Endothelial cell of umbilical vein (primary cell): ENCODE results near the gene KCNIP3. TPM values are rescaled to one million over a fixed set of nuclear protein-coding genes. Genes with fewer than 3 reads are reported as not detected.

ENCODE experiments used
- BruUV-seq: library from RNA; stranded (reverse); fragments of 400-500 nt; replicated peaks from 2 replicates; lab custom pipeline; 2021; lab: Mats Ljungman, UMichigan
- CTCF ChIA-PET: fragments of 300-600, 350-600 bp; sonication (Branson Sonifier 250); formaldehyde crosslinking; loops from one replicate; lab custom pipeline; 2021; ENCODE audit warnings: antibody characterized with exemption, inconsistent platforms; lab: Charles Lee
- POLR2A ChIA-PET: fragments of 300-600, 350-600 bp; sonication (Branson Sonifier 250); formaldehyde crosslinking; loops from one replicate; lab custom pipeline; 2021; ENCODE audit warnings: antibody characterized with exemption, inconsistent platforms; lab: Charles Lee
- DNase-seq: peaks from one replicate; pipeline ENCODE4 v3.0.0-alpha.2; 2011; ENCODE audit warnings: low read depth, low spot score
- FAIRE-seq: peaks from 2 replicates; lab custom pipeline; 2011; peaks lifted over from hg19 to GRCh38; lab: Jason Lieb, UNC
- H2AFZ ChIP-seq: 2 replicates; pipeline ENCODE4 v1.6.0; 2012; ENCODE audit warnings: low read depth, low read length, control low read depth, inconsistent platforms
- H3K27ac ChIP-seq: 2 replicates; pipeline ENCODE4 v1.5.1; 2011; ENCODE audit warnings: low read depth, mild to moderate bottlenecking, control low read depth, low read length, moderate library complexity; ENCODE audit not compliant: insufficient read depth
- H3K27me3 ChIP-seq, 2 experiments: 2 replicates each; pipeline versions ENCODE4 v1.6.0 to v1.6.1; 2011; ENCODE audit warnings: low read length in 2 of 2, mixed read lengths in 1 of 2; ENCODE audit not compliant: control insufficient read depth in 2 of 2, insufficient read depth in 2 of 2
- H3K36me3 ChIP-seq, 2 experiments: 2 replicates in 1 of 2; 3 replicates in 1 of 2; pipeline ENCODE4 v1.5.1; 2011; ENCODE audit warnings: low read length in 2 of 2, mild to moderate bottlenecking in 1 of 2, moderate library complexity in 1 of 2; ENCODE audit not compliant: control insufficient read depth in 2 of 2, insufficient read depth in 2 of 2; ENCODE audit errors: extremely low read depth in 1 of 2
- H3K4me1 ChIP-seq: 3 replicates; pipeline ENCODE4 v1.5.1; 2011; ENCODE audit warnings: mild to moderate bottlenecking, low read length; ENCODE audit not compliant: control insufficient read depth, insufficient read depth; ENCODE audit errors: extremely low read depth
- H3K4me2 ChIP-seq: 2 replicates; pipeline ENCODE4 v1.6.1; 2011; ENCODE audit warnings: low read length, control low read depth, mixed read lengths; ENCODE audit not compliant: insufficient read depth
- H3K4me3 ChIP-seq, 3 experiments: fragments of 200-600 bp in 1 of 3; sonication (generic), shearing (Covaris generic) in 1 of 3; replicated peaks in 1 of 3; 2 replicates each; pipeline ENCODE4 v1.5.1; 2011 to 2016; ENCODE audit warnings: control low read depth in 3 of 3, low read length in 3 of 3, mild to moderate bottlenecking in 2 of 3, inconsistent platforms in 1 of 3, low read depth in 1 of 3, moderate library complexity in 1 of 3; ENCODE audit not compliant: insufficient read depth in 1 of 3
- H3K79me2 ChIP-seq: 2 replicates; pipeline ENCODE4 v1.6.0; 2012; ENCODE audit warnings: low read length, inconsistent platforms; ENCODE audit not compliant: control insufficient read depth, insufficient read depth
- H3K9ac ChIP-seq: replicated peaks from 2 replicates; pipeline ENCODE3; 2011; ENCODE audit warnings: low read length, control low read depth; ENCODE audit not compliant: insufficient read depth; ENCODE audit errors: extremely low read depth
- H3K9me1 ChIP-seq: replicated peaks from 3 replicates; pipeline ENCODE4 v1.6.0; 2011; ENCODE audit warnings: mild to moderate bottlenecking, low read length; ENCODE audit not compliant: control insufficient read depth, insufficient read depth; ENCODE audit errors: extremely low read depth
- H3K9me3 ChIP-seq: replicated peaks from 2 replicates; pipeline ENCODE4 v1.5.1; 2012; ENCODE audit warnings: low read length, inconsistent platforms; ENCODE audit not compliant: control insufficient read depth, insufficient read depth
- H4K20me1 ChIP-seq: replicated peaks from 2 replicates; pipeline ENCODE3; 2011; ENCODE audit warnings: mild to moderate bottlenecking, low read length; ENCODE audit not compliant: control insufficient read depth, insufficient read depth; ENCODE audit errors: extremely low read depth
- CTCF ChIP-seq, 2 donors: IDR thresholded peaks; 1 replicate in 1 of 2; 2 replicates in 1 of 2; pipeline ENCODE4 v1.5.1; 2011; ENCODE audit warnings: low read length in 2 of 2, mild to moderate bottlenecking in 2 of 2, moderate library complexity in 2 of 2, control low read depth in 1 of 2, inconsistent platforms in 1 of 2, low read depth in 1 of 2; ENCODE audit not compliant: insufficient read depth in 1 of 2; ENCODE audit errors: extremely low read depth in 1 of 2
- EZH2 ChIP-seq: IDR thresholded peaks from 2 replicates; pipeline ENCODE4 v1.6.1; 2012; ENCODE audit warnings: borderline replicate concordance, low read depth, mild to moderate bottlenecking, moderate library complexity, low read length, inconsistent platforms; ENCODE audit not compliant: severe bottlenecking
- FOS ChIP-seq: IDR thresholded peaks from 2 replicates; pipeline ENCODE4 v1.6.1; 2011; ENCODE audit warnings: mild to moderate bottlenecking, low read length, moderate library complexity, borderline replicate concordance; ENCODE audit not compliant: insufficient read depth
- GATA2 ChIP-seq: IDR thresholded peaks from 2 replicates; pipeline ENCODE4 v1.7.0; 2011; ENCODE audit warnings: low read depth, mild to moderate bottlenecking, moderate library complexity, mixed read lengths, low read length; ENCODE audit not compliant: insufficient read length, insufficient read depth
- JUN ChIP-seq: IDR thresholded peaks from 2 replicates; pipeline ENCODE4 v1.6.1; 2011; ENCODE audit warnings: borderline replicate concordance, low read depth; ENCODE audit not compliant: insufficient read length, insufficient read depth
- MAX ChIP-seq: IDR thresholded peaks from 2 replicates; pipeline ENCODE4 v1.6.1; 2011; ENCODE audit not compliant: insufficient read depth, insufficient read length
- MYC ChIP-seq: IDR thresholded peaks from one replicate; pipeline ENCODE4 v1.6.1; 2011; ENCODE audit warnings: mild to moderate bottlenecking, low read depth, low read length
- POLR2A ChIP-seq: IDR thresholded peaks from 2 replicates; pipeline ENCODE4 v1.6.1; 2012; ENCODE audit warnings: low read depth, mild to moderate bottlenecking, control low read depth, low read length
- POLR2AphosphoS5 ChIP-seq: IDR thresholded peaks from 2 replicates; pipeline ENCODE4 v1.6.1; 2012; ENCODE audit warnings: low read depth, mild to moderate bottlenecking, control low read depth, low read length, moderate library complexity; ENCODE audit not compliant: insufficient read depth
- dilution Hi-C: fragments of 300-500 bp; cut with MboI; formaldehyde crosslinking; loops from one replicate; pipeline ENCODE4 v1.15.0; 2019; ENCODE audit warnings: low sequenced_read_pairs; ENCODE audit not compliant: extremely low pct_ligation_motif_present
- intact Hi-C: fragments of 100-400 bp; cut with micrococcal nuclease; formaldehyde crosslinking; loops from one replicate; pipeline ENCODE4 v1.10.0; 2022
- polyA plus RNA-seq, 4 experiments: library from polyadenylated mRNA; depleted of rRNA in 3 of 4; stranded (reverse) in 3 of 4; unstranded in 1 of 4; fragments of >200 nt; gene quantifications; 2 replicates each; pipeline versions ENCODE4 v1.2.1 to v1.2.3, GENCODE V29; 2011 to 2012; ENCODE audit warnings: missing spikeins in 1 of 4
- total RNA-seq: library from RNA; stranded (reverse); gene quantifications from 2 replicates; pipeline ENCODE4 v1.2.3, GENCODE V29; 2021

KCNIP3 gene
- total and polyA plus RNA-seq, 2 donors (not counting 3 experiments of a cell fraction or from before 2014, with no cell fraction given): 0.12 to 0.62 TPM

- FAIRE-seq: no peak
- H3K9me1 ChIP-seq: no peaks in the 10 kb centered on the region
- H2AFZ ChIP-seq: no peak overlapping the region
- no peaks in the 10 kb centered on the region for H4K20me1 ChIP-seq
- H3K9me3 ChIP-seq: no peaks in the 10 kb centered on the region
- H3K36me3 ChIP-seq: no peaks in the 10 kb centered on the region
- CTCF ChIA-PET: interaction anchor here (0.8 kb wide), 1 partner anchor 14 kb away, joined by 3 read pairs; no protein-coding TSS in a partner anchor
- no peak overlapping the region for H3K27ac ChIP-seq
- no peak for TF ChIP-seq EZH2
- TF ChIP-seq CTCF (IDR thresholded peaks at IDR 0.05; ENCODE audit: extremely low read depth in 1 of 2, insufficient read depth in 1 of 2, low read depth in 1 of 2, low read length in 2 of 2): no peak
- TF ChIP-seq FOS: no peak
- TF ChIP-seq POLR2AphosphoS5: no peak
- BruUV-seq: no TSS peak
- no peak overlapping the region for H3K4me3 ChIP-seq
- H3K4me2 ChIP-seq: no peak overlapping the region
- dilution Hi-C loops (no loop called here), intact Hi-C loops (no loop called here)
- H3K4me1 ChIP-seq: no peaks in the 10 kb centered on the region
- POLR2A ChIA-PET: no interaction called here
- no peak overlapping the region for H3K9ac ChIP-seq
- H3K27me3 ChIP-seq: no peaks in the 10 kb centered on the region
- H3K79me2 ChIP-seq: no peaks in the 10 kb centered on the region
- DNase-seq: no peak
Observed at GRCh38 chr2:95374921-95375471, 77.8 kb downstream of the KCNIP3 start.

GRCh38 chr2:95375532-95376150 lies 78.5 kb downstream of the KCNIP3 start:
- no peak for DNase-seq
- intact Hi-C loops: no loop called here
- H3K9me1 ChIP-seq: no peaks in the 10 kb centered on the region
- no peaks in the 10 kb centered on the region for H4K20me1 ChIP-seq
- no peaks in the 10 kb centered on the region for H3K36me3 ChIP-seq
- H3K4me2 ChIP-seq: no peak overlapping the region
- H3K79me2 ChIP-seq: no peaks in the 10 kb centered on the region
- POLR2A ChIA-PET: no interaction called here
- no peak overlapping the region for H3K9ac ChIP-seq
- H3K9me3 ChIP-seq: no peaks in the 10 kb centered on the region
- no TSS peak for BruUV-seq
- H3K27ac ChIP-seq: no peak overlapping the region
- dilution Hi-C loops: no loop called here
- no peaks in the 10 kb centered on the region for H3K27me3 ChIP-seq
- FAIRE-seq: no peak
- H2AFZ ChIP-seq: no peak overlapping the region
- H3K4me3 ChIP-seq: no peak overlapping the region
- no peak for TF ChIP-seq MYC
- TF ChIP-seq POLR2A: no peak
- TF ChIP-seq MAX: no peak
- no peak for TF ChIP-seq FOS
- no peak for TF ChIP-seq CTCF (IDR thresholded peaks at IDR 0.05; ENCODE audit: extremely low read depth in 1 of 2, insufficient read depth in 1 of 2, low read depth in 1 of 2, low read length in 2 of 2)
- no peak for TF ChIP-seq EZH2
- TF ChIP-seq GATA2: no peak
- TF ChIP-seq POLR2AphosphoS5: no peak
- no peak for TF ChIP-seq JUN
- H3K4me1 ChIP-seq: no peaks in the 10 kb centered on the region
- CTCF ChIA-PET: no interaction called here
